Panc1 (cell line): ENCODE data around the gene SP110.

Experiments used
- CTCF ChIP-seq: fragments of 450-650 bp; IDR thresholded peaks from 2 replicates; pipeline ENCODE4 v1.5.1; 2017; ENCODE audit warnings: mild to moderate bottlenecking
- POLR2AphosphoS5 ChIP-seq: IDR thresholded peaks from 2 replicates; pipeline ENCODE4 v1.6.1; 2012; ENCODE audit warnings: mild to moderate bottlenecking, low read depth, low read length, moderate library complexity

GRCh38 chr2:230172852-230173251 lies 46.9 kb downstream of the SP110 start:
- no peak for TF ChIP-seq CTCF
- no peak for TF ChIP-seq POLR2AphosphoS5
